GM18870 (cell line): Measurements from ENCODE around the gene HMGXB3.
A peak's percentile ranks its signal among the peaks of the same experiment; 100 is the strongest.
"Not testable (repeated sequence)": the region's sequence is repeated elsewhere in the genome, so short reads cannot be mapped to it uniquely, and the experiment has no call there.

Source experiments
- ATAC-seq: cut with Tn5 transposase; IDR thresholded peaks from one replicate; pipeline ENCODE4 v1.9.1; 2021; ENCODE audit warnings: moderate library complexity; ENCODE audit not compliant: unreplicated experiment

HMGXB3 gene

GRCh38 chr5:150017226-150018005, 16.9 kb downstream of the HMGXB3 start:
- ATAC-seq, result no peak

GRCh38 chr5:150020249-150020648, 19.7 kb downstream of the HMGXB3 start:
- ATAC-seq, result no peak

- no peak for ATAC-seq
Observed at GRCh38 chr5:150021491-150022157, 21.1 kb downstream of the HMGXB3 start.

GRCh38 chr5:150022158-150022531, 21.6 kb downstream of the HMGXB3 start:
- no peak for ATAC-seq

GRCh38 chr5:150022681-150023080, 22.1 kb downstream of the HMGXB3 start:
- ATAC-seq, result no peak

GRCh38 chr5:150023136-150023535, 22.6 kb downstream of the HMGXB3 start:
- ATAC-seq, result no peak

GRCh38 chr5:150024346-150024984, 23.9 kb downstream of the HMGXB3 start:
- no peak for ATAC-seq

DNA sequence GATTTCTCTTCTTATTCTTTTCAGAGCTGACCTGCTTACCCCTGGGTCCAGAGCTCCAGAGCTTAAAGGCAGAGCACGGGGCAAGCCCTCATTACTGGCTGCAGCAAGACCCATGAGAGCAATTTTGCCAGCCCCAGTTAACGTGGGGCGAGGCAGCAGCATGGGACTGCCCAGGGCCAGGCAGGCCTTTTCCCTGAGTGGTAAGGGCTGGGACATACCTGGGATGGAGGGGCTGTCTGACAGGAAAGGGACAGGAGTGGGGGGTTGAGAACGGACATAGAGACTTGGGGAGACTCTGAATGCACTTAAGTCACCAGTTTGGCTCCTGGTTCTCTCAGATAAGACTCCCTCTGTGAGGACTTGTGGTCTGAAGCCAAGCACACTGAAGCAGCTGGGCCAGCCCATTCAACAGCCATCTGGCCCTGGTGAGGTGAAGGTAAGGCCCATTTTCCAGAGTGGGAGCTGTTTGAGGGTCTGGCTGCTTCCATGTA, 26.2 kb downstream of the HMGXB3 start:
- no peak for ATAC-seq

- not testable (repeated sequence) for ATAC-seq
Observed at GRCh38 chr5:150028047-150028446, 27.5 kb downstream of the HMGXB3 start.

- ATAC-seq, result no peak
Observed at GRCh38 chr5:150033334-150033733, 32.8 kb downstream of the HMGXB3 start.

GRCh38 chr5:150034662-150035061, 34.1 kb downstream of the HMGXB3 start:
- no peak for ATAC-seq

DNA sequence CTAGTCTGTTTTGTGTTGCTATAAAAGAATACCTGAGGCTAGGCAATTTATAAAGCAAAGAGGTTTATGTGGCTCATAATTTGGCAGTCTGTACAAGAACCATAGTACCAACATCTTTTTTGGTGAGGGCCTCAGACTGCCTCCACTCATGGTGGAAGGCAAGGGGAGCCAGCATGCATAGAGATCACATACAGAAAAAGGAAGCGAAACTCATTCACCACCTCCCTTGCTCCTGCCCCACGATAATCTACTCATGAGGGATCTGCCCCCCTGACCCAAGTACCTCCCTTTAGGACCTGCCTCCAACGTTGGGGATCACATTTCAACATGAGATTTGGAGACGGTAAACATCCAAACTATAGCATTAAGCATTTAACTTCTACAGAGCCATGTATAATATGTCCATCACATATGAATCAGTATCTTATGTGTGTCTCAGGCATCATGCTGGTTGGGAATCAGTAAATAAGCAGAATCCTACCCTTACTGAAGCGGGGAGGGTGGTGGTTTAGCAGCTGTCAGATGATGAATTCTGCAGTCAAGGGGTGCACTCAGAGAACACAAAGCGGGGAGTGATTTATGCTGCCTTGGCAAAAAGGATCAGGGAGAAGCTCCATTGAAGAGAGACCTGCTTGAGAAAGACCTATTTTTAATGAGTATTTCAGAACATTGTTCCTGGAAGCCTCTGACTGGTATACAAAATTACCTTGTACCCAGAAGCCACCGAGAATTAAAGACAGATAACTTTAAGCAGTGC, 34.8 kb downstream of the HMGXB3 start:
- ATAC-seq, result peak; percentile 94

GRCh38 chr5:150036513-150036912, 36.0 kb downstream of the HMGXB3 start:
- no peak for ATAC-seq

DNA sequence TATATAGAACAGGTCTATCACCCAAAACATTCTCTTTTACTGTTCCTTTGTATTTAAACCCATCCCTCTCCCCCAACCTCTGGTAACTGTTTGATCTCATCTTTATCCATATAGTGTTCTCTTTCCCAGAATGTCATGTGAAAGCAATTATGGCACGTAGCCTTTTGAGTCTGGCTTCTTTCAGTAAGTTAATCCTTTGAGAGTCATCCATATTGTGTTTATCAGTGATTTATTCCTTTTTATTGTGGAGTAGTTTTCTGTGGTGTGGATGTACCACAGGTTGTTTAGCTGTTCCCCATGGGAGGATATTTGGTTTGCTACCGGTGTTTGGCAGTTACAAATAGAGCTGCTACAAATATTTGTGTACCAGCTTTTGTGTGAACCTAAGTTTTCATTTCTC, 38.0 kb downstream of the HMGXB3 start:
- no peak for ATAC-seq

GRCh38 chr5:150042459-150042858, 41.9 kb downstream of the HMGXB3 start:
- no peak for ATAC-seq

GRCh38 chr5:150043657-150044328, 43.3 kb downstream of the HMGXB3 start:
- ATAC-seq, result no peak

DNA sequence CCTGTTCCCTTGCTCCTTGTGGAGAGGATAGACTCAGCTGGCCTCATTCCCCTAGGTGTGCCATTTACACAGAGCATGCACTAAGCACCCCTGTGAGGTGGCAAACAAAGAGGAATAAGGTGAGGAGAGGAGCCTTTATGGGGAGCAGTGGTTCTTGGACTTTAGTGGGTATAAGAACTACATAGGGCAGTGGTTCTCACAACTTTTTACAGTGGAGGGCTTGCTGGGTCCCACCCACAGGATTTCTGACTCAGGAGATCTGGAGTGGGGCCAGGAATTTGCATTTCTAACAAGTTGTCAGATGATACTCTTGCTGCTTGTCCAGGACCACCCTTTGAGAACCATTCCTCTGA, 43.8 kb downstream of the HMGXB3 start:
- ATAC-seq, result no peak

DNA sequence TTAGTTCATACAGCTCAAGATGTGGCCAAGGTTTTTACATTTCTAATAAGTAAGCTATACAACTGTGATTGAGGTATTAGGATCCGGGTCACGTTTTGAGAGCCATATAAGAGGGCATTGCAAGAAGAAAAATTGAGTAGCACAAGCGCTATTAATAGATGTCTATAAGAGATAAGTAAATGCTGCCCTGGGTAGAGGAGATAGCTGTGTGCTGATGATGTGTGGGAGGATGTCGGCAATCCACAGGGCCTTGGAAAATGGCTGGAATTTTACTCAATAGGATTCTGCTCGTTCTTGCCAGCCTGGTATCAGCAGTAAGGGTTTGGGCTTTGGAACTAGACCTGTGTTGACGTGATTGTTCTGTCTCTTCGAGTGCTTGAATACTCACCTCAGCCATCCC, 44.2 kb downstream of the HMGXB3 start:
- ATAC-seq, result no peak

GRCh38 chr5:150045549-150045948, 45.0 kb downstream of the HMGXB3 start:
- ATAC-seq, result no peak

DNA sequence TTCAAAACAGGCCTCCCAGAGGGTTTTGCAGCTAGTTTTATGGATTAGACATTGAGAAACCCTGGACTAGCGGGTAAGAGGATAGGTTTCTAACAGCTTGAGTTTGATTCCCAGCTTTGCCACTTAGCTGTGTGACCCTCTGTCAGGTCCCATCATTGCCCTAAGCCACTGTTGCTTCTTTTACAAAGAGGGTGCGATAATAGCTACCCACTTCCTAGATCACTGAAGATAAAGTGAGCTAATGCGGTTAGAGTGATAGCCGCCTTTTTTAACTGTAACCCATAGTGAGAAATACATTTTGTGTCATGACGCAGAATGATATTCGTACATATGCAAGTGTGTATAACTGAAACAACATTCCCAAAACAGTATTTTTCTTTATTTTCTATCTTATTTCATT, 45.5 kb downstream of the HMGXB3 start:
- ATAC-seq, result no peak
